ENCODE data around the gene GDI1. TPM values are rescaled to one million over a fixed set of nuclear protein-coding genes. Genes with fewer than 3 reads are reported as not detected.

Gene GDI1
- total RNA-seq, 1 donor from 2014 or later: 144 TPM

DNA sequence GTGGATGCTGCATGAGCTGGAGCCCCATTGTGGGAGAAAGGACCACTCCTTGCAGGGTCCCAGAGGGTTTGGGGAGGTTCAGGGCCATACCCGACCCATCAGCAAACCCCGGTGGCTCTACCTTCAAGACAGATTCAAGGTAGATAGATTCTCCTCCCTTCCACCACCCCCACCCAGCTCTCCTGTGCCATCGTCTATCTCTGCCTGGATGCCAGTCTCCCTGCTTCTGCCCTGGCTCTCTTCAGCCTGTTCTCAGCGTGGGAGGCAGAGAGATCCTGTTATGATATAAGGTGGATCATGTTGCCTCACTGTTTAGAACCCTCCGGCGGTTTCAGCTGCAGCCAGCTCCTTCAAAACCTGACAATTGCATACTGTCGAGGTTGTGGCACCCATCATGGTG, 36.7 kb downstream of the GDI1 start:
- TF ChIP-seq, protein P1, sequence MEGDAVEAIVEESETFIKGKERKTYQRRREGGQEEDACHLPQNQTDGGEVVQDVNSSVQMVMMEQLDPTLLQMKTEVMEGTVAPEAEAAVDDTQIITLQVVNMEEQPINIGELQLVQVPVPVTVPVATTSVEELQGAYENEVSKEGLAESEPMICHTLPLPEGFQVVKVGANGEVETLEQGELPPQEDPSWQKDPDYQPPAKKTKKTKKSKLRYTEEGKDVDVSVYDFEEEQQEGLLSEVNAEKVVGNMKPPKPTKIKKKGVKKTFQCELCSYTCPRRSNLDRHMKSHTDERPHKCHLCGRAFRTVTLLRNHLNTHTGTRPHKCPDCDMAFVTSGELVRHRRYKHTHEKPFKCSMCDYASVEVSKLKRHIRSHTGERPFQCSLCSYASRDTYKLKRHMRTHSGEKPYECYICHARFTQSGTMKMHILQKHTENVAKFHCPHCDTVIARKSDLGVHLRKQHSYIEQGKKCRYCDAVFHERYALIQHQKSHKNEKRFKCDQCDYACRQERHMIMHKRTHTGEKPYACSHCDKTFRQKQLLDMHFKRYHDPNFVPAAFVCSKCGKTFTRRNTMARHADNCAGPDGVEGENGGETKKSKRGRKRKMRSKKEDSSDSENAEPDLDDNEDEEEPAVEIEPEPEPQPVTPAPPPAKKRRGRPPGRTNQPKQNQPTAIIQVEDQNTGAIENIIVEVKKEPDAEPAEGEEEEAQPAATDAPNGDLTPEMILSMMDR (conservative IDR thresholded peaks at IDR 0.05; ENCODE audit: low read depth, low read length): no peak
- no peak overlapping the region for H3K4me3 ChIP-seq (ENCODE audit: low read depth, low read length)
- no peak for DNase-seq (ENCODE audit: low read depth)

GRCh38 chrX:154476821-154477220, 39.9 kb downstream of the GDI1 start:
- DNase-seq (ENCODE audit: low read depth): no peak
- H3K4me3 ChIP-seq (ENCODE audit: low read depth, low read length): no peak overlapping the region
- TF ChIP-seq, protein P1 (conservative IDR thresholded peaks at IDR 0.05; ENCODE audit: low read depth, low read length): no peak

DNA sequence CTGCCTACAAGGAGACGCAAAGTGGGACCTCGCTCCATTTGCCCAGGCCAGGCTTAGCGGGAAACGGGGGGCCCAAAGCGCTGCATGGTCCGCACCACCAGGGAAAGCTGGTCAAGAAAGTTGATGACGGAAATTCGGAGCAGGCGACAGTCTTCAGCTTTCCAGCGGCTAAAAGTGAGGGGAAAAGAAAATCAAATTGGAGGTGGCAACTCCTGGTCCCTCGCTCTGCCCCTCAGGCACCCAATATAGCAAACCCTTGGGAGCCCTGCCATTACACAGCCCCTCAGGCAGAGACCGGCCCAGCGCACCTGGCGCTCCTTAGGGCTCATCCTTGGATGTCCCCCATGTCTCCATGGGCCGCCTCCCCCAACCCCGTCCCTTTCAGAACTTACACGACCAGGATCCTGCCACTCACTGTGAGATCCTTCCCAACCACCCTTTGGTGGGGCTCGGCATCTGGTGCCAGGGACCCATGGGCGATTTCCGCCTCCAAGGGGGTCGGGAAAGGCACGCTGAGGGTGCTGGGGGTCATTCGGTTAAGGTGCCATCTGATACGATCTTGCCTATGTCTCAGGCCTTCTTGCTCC, 41.0 kb downstream of the GDI1 start:
- DNase-seq (ENCODE audit: low read depth): no peak
- peak overlapping the region; percentile 49 for H3K4me3 ChIP-seq (ENCODE audit: low read depth, low read length)
- TF ChIP-seq, protein P1 (conservative IDR thresholded peaks at IDR 0.05; ENCODE audit: low read depth, low read length): no peak

GRCh38 chrX:154478728-154479622, 42.0 kb downstream of the GDI1 start, which contains the start of gene LAGE3:
TSS of gene LAGE3 (minus strand) at chrX:154479281. CDS start at chrX:154478915, 366 bp downstream.
- TF ChIP-seq, protein P1 (conservative IDR thresholded peaks at IDR 0.05; ENCODE audit: low read depth, low read length): no peak
- no peak for DNase-seq (ENCODE audit: low read depth)
- H3K4me3 ChIP-seq (ENCODE audit: low read depth, low read length): peak within 1 kb of the TSS; percentile 49

DNA sequence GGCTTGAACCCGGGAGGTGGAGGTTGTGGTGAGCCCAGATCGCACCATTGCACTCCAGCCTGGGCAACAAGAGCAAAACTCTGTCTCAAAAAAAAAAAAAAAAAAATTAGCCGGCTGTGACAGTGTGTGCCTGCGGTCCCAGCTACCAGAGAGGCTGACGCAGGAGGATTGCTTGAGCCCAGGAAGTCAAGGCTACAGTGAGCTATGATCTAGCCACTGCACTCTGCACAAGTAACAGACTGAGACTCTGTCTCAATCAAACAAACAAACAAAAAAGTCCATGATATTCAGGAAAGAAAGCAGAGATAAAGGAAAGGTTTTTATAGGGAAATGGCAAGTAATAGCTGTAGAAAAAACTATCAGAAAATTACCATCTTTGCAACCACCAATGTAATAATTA, 44.2 kb downstream of the GDI1 start:
- TF ChIP-seq, protein P1 (conservative IDR thresholded peaks at IDR 0.05; ENCODE audit: low read depth, low read length): no peak
- DNase-seq (ENCODE audit: low read depth): no peak
- no peak overlapping the region for H3K4me3 ChIP-seq (ENCODE audit: low read depth, low read length)

GRCh38 chrX:154481911-154482601, 45.1 kb downstream of the GDI1 start:
- no peak for DNase-seq (ENCODE audit: low read depth)
- TF ChIP-seq, protein P1 (conservative IDR thresholded peaks at IDR 0.05; ENCODE audit: low read depth, low read length): no peak

More at GRCh38 chrX:154481911-154482601, 45.1 kb downstream of the GDI1 start:
- H3K4me3 ChIP-seq (ENCODE audit: low read depth, low read length): no peak overlapping the region
